HepG2 (cell line): Measurements from ENCODE around the gene RASL12. TPM values are rescaled to one million over a fixed set of nuclear protein-coding genes. Genes with fewer than 3 reads are reported as not detected.

ENCODE experiments used
- ATAC-seq: fragments of 200-7000 bp; cut with Tn5 transposase; 3 replicates; pipeline ENCODE4 v1.9.1; 2020; ENCODE audit warnings: mild to moderate bottlenecking, moderate library complexity
- BruUV-seq: library from RNA; stranded (reverse); fragments of 400-500 nt; replicated peaks from 2 replicates; lab custom pipeline; 2021; lab: Mats Ljungman, UMichigan
- CTCF ChIA-PET: fragments of 300-600 bp; formaldehyde crosslinking; extraction: SDS; loops from one replicate; lab custom pipeline; 2021; ENCODE audit warnings: low total read pairs, inconsistent platforms, low intra/inter-chr PET ratio; lab: Yijun Ruan, JAX
- POLR2A ChIA-PET: fragments of 350-600 bp; sonication (Branson Sonifier 250); formaldehyde crosslinking; loops from one replicate; lab custom pipeline; 2020; ENCODE audit warnings: antibody characterized with exemption, inconsistent platforms; lab: Yijun Ruan, JAX
- DNase-seq: peaks from one replicate; pipeline ENCODE4 v3.0.0-alpha.2; 2015; ENCODE audit warnings: low spot score
- FAIRE-seq: peaks from 3 replicates; lab custom pipeline; 2011; peaks lifted over from hg19 to GRCh38; lab: Jason Lieb, UNC
- H2AFZ ChIP-seq: one replicate; pipeline ENCODE4 v1.6.1; 2011; ENCODE audit warnings: low read length, inconsistent platforms
- H3K27ac ChIP-seq: fragments of 300-600 bp; 3 replicates; pipeline ENCODE4 v1.8.0; 2011; ENCODE audit warnings: mixed run types, mild to moderate bottlenecking, mixed read lengths, low read length, inconsistent platforms; ENCODE audit not compliant: insufficient read depth; ENCODE audit errors: extremely low read length
- H3K27me3 ChIP-seq, 2 experiments: fragments of 200-600 bp in 1 of 2; 2 replicates in 1 of 2; 3 replicates in 1 of 2; pipeline versions ENCODE4 v1.6.0 to v1.8.0; 2011; ENCODE audit warnings: low read length in 2 of 2, mild to moderate bottlenecking in 2 of 2, moderate library complexity in 2 of 2, inconsistent platforms in 1 of 2; ENCODE audit not compliant: insufficient read depth in 2 of 2, control insufficient read depth in 1 of 2
- H3K36me3 ChIP-seq, 2 experiments: fragments of 200-600 bp in 1 of 2; replicated peaks in 1 of 2; 2 replicates in 1 of 2; 3 replicates in 1 of 2; pipeline versions ENCODE4 v1.5.1 to v1.8.0; 2011; ENCODE audit warnings: low read length in 2 of 2, inconsistent platforms in 1 of 2; ENCODE audit not compliant: insufficient read depth in 2 of 2, control insufficient read depth in 1 of 2
- H3K4me1 ChIP-seq: 2 replicates; pipeline ENCODE4 v1.5.1; 2012; ENCODE audit warnings: low read length, inconsistent platforms; ENCODE audit not compliant: insufficient read depth
- H3K4me2 ChIP-seq: 2 replicates; pipeline ENCODE4 v1.6.0; 2011; ENCODE audit warnings: low read depth, low read length, inconsistent platforms
- H3K4me3 ChIP-seq, 3 experiments: fragments of 200-600 bp in 1 of 3; sonication (generic), shearing (Covaris generic) in 1 of 3; replicated peaks in 1 of 3; 2 replicates each; pipeline ENCODE4 v1.5.1; 2011 to 2016; ENCODE audit warnings: low read length in 3 of 3, inconsistent platforms in 2 of 3, low read depth in 2 of 3, mild to moderate bottlenecking in 2 of 3, control low read depth in 1 of 3, mixed read lengths in 1 of 3; ENCODE audit not compliant: insufficient read depth in 1 of 3
- H3K79me2 ChIP-seq: one replicate; pipeline ENCODE4 v1.6.1; 2011; ENCODE audit warnings: low read length, inconsistent platforms; ENCODE audit not compliant: insufficient read depth
- H3K9ac ChIP-seq: 2 replicates; pipeline ENCODE4 v1.6.0; 2011; ENCODE audit warnings: mild to moderate bottlenecking, low read depth, low read length, inconsistent platforms; ENCODE audit not compliant: insufficient read depth
- H3K9me3 ChIP-seq: 2 replicates; pipeline ENCODE4 v1.5.1; 2012; ENCODE audit warnings: mild to moderate bottlenecking, low read length
- H4K20me1 ChIP-seq: 2 replicates; pipeline ENCODE4 v1.6.0; 2011; ENCODE audit warnings: inconsistent platforms, mild to moderate bottlenecking, low read length, moderate library complexity; ENCODE audit not compliant: insufficient read depth
- CHD4 ChIP-seq: fragments of 200-600 bp; sonication (generic); IDR thresholded peaks from 2 replicates; pipeline ENCODE4 v1.7.0; 2017; ENCODE audit warnings: mild to moderate bottlenecking, low read length, borderline replicate concordance
- CREB1 ChIP-seq, 2 experiments: fragments of 450-650 bp in 1 of 2; IDR thresholded peaks; 2 replicates each; pipeline ENCODE4 v1.6.1; 2016 to 2017; ENCODE audit warnings: control low read depth in 1 of 2, mild to moderate bottlenecking in 1 of 2, missing compliant biosample characterization in 1 of 2, missing genetic modification characterization in 1 of 2
- FOXJ3 ChIP-seq: sonication (generic); formaldehyde crosslinking; IDR thresholded peaks from 2 replicates; pipeline ENCODE4 v1.4.0; 2020; ENCODE audit warnings: missing genetic modification reagents, mild to moderate bottlenecking, borderline replicate concordance
- NAIF1 ChIP-seq: sonication (generic); formaldehyde crosslinking; IDR thresholded peaks from 2 replicates; pipeline ENCODE4 v1.5.0; 2020; ENCODE audit warnings: mild to moderate bottlenecking, missing genetic modification reagents, borderline replicate concordance
- NFIC ChIP-seq: IDR thresholded peaks from 2 replicates; pipeline ENCODE4 v1.6.1; 2012; ENCODE audit warnings: mild to moderate bottlenecking, low read length, inconsistent platforms
- SATB2 ChIP-seq: sonication (generic); formaldehyde crosslinking; IDR thresholded peaks from 2 replicates; pipeline ENCODE4 v1.5.0; 2020; ENCODE audit warnings: missing genetic modification reagents
- SMAD9 ChIP-seq: sonication (generic); formaldehyde crosslinking; IDR thresholded peaks from 2 replicates; pipeline ENCODE4 v1.5.1; 2020; ENCODE audit warnings: mild to moderate bottlenecking, missing genetic modification reagents
- ZFYVE20 ChIP-seq: sonication (generic); formaldehyde crosslinking; IDR thresholded peaks from 2 replicates; pipeline ENCODE4 v1.8.0; 2023; ENCODE audit warnings: low read depth, mild to moderate bottlenecking, moderate library complexity, missing genetic modification reagents, borderline replicate concordance
- ZNF33B ChIP-seq: sonication (generic); formaldehyde crosslinking; IDR thresholded peaks from 2 replicates; pipeline ENCODE4 v1.5.1; 2020; ENCODE audit warnings: mild to moderate bottlenecking, missing genetic modification reagents
- ZNF431 ChIP-seq: sonication (generic); formaldehyde crosslinking; IDR thresholded peaks from 2 replicates; pipeline ENCODE4 v1.9.0; 2022; ENCODE audit warnings: missing genetic modification reagents, low read depth, mild to moderate bottlenecking, borderline replicate concordance
- ZNF644 ChIP-seq: IDR thresholded peaks from 2 replicates; pipeline ENCODE4 v1.6.1; 2016; ENCODE audit warnings: low read depth
- WGBS: methylation state at CpG from one replicate; pipeline ENCODE4 v1.1.6; 2017; ENCODE audit warnings: low lambda C conversion rate; 5-methylcytosine and 5-hydroxymethylcytosine counted together
- in situ Hi-C: cut with HindIII; loops from 2 replicates; pipeline ENCODE4 v1.10.0; 2017; ENCODE audit warnings: low pct_unique_long_range_greater_than_20kb; ENCODE audit not compliant: extremely low pct_ligation_motif_present
- intact Hi-C: fragments of 100-400 bp; cut with micrococcal nuclease; formaldehyde crosslinking; loops from one replicate; pipeline ENCODE4 v1.10.0; 2022; ENCODE audit not compliant: unreplicated experiment
- polyA plus RNA-seq, 8 experiments: library from polyadenylated mRNA; depleted of rRNA in 3 of 8; stranded (reverse) in 7 of 8; unstranded in 1 of 8; fragments of >200 nt; fragmentation: Illumina TruSeq in 4 of 8; extraction: Trizol in 4 of 8; gene quantifications; 2 replicates each; pipeline versions ENCODE4 v1.2.1 to v1.2.3, GENCODE V29; 2011 to 2016; ENCODE audit warnings: low read depth in 4 of 8, missing spikeins in 1 of 8, mixed read lengths in 1 of 8; ENCODE audit not compliant: insufficient read depth in 1 of 8
- total RNA-seq, 5 experiments: library from RNA; depleted of rRNA; stranded (reverse); fragments of >200 nt; fragmentation: Illumina TruSeq; extraction: Trizol; gene quantifications; 2 replicates each; pipeline ENCODE4 v1.2.3, GENCODE V29; 2016; ENCODE audit warnings: low read depth in 1 of 5

The RASL12 gene
- total and polyA plus RNA-seq, 2 of the 13 experiments (the other 11 are each of a cell fraction or from before 2014, with no cell fraction given) = 0.16 to 0.55 TPM

DNA sequence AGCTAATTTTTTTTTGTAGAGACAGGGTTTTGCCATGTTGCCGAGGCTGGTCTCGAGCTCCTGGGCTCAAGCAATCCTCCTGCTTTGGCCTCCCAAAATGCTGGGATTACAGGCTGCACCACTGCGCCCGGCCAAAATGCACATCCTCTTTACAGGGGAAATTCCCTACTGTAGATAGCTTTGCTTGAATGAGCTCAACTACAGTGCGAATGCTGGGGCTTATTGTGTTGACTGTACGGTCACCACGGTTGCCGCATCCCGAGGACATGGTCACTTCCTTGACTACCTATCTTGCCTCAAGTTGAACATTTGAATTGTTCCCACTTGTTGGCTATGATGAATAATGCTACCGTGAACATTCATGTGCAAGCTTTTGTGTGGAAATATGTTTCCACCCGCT, 33.1 kb downstream of the RASL12 start:
- H3K4me2 ChIP-seq = no peak overlapping the region
- no TSS peak for BruUV-seq
- no peak for ATAC-seq
- no peak overlapping the region for H3K27ac ChIP-seq
- in situ Hi-C loops = loop anchor here (10.0 kb wide), 2 partner anchors 50 to 260 kb away; partner anchors contain the start of gene RNU5A-1
- H3K9ac ChIP-seq = no peak overlapping the region
- peaks cover 74% of the 10 kb centered on the region for H3K4me1 ChIP-seq
- no peaks in the 10 kb centered on the region for H3K9me3 ChIP-seq
- TF ChIP-seq SMAD9 (no peak), ZNF431 (no peak), NFIC (no peak), ZFYVE20 (CRISPR knock-in tag) (no peak), ZNF644 (CRISPR knock-in tag) (no peak), NAIF1 (no peak), CREB1 (IDR thresholded peaks at IDR 0.05) (no peak), CREB1 (CRISPR knock-in tag; IDR thresholded peaks at IDR 0.05) (no peak), SATB2 (no peak), ZNF33B (CRISPR knock-in tag) (no peak), FOXJ3 (CRISPR knock-in tag) (no peak), CHD4 (no peak)
- H3K4me3 ChIP-seq = no peak overlapping the region
- intact Hi-C loops = loop anchor here (5.0 to 10.0 kb wide), 2 partner anchors 150 to 263 kb away; partner anchors contain the start of genes CLPX and RNU5A-1
- no peak for DNase-seq
- ChIA-PET CTCF (interaction anchor here (1.1 to 3.1 kb wide), 4 partner anchors 9 to 53 kb away, joined by 3 to 34 read pairs (median 22); no protein-coding TSS in a partner anchor), POLR2A (interaction anchor here (1.1 to 1.3 kb wide), 2 partner anchors 10 to 22 kb away, joined by 4 to 7 read pairs; partner anchors contain the start of gene SLC51B)
- H3K27me3 ChIP-seq = no peaks in the 10 kb centered on the region
- WGBS = 96% methylated on average over 11 of the region's 11 CpGs
- H4K20me1 ChIP-seq = no peaks in the 10 kb centered on the region
- no peaks in the 10 kb centered on the region for H3K79me2 ChIP-seq
- H2AFZ ChIP-seq = no peak overlapping the region
- H3K36me3 ChIP-seq = no peaks in the 10 kb centered on the region
- FAIRE-seq = no peak
